Smooth muscle cell of trachea (primary cell): Measurements from ENCODE around the gene LMF2. TPM values are rescaled to one million over a fixed set of nuclear protein-coding genes. Genes with fewer than 3 reads are reported as not detected.

Experiments used
- total RNA-seq: library from RNA; depleted of rRNA; stranded (reverse); fragments of >200 nt; gene quantifications from 2 replicates; pipeline ENCODE4 v1.2.1, GENCODE V29; 2014

The LMF2 gene, protein sequence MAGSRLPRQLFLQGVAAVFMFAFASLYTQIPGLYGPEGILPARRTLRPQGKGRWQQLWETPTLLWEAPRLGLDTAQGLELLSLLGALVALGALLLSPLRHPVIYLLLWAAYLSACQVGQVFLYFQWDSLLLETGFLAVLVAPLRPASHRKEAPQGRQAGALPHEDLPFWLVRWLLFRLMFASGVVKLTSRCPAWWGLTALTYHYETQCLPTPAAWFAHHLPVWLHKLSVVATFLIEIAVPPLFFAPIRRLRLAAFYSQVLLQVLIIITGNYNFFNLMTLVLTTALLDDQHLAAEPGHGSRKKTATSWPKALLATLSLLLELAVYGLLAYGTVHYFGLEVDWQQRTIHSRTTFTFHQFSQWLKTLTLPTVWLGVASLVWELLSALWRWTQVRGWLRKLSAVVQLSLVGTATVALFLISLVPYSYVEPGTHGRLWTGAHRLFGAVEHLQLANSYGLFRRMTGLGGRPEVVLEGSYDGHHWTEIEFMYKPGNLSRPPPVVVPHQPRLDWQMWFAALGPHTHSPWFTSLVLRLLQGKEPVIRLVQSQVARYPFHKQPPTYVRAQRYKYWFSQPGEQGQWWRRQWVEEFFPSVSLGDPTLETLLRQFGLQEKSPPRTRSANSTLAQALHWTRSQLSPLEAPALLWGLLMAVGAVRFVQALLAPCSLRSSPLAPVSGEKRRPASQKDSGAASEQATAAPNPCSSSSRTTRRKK
- total RNA-seq, result 57.9 and 68.3 TPM in 2 replicates

DNA sequence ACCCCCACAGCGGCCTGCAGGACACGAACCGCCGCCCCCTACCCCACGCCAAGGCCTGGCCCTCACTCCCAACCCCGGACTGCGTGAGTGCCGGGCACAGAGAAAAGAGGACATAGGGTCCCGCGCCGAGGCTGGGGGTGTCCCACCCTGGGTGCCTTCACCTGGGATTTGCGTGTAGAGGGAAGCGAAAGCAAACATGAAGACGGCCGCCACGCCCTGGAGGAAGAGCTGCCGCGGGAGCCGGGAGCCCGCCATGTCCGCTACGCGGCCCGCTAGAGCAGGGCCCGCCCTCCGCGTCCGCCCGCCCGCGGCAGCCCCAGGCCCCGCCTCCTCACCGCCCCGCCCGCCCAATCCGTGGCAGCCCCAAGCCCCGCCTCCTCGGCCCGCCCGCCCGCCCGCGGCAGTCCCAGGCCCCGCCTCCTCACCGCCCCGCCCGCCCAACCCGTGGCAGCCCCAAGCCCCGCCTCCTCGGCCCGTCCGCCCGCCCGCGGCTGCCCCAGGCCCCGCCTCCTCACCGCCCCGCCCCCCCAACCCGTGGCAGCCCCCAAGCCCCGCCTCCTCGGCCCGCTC, at the start of gene LMF2:
Gene LMF2, minus strand, starts transcription at position 282 of the 570 bp plus-strand sequence. Its CDS starts 27 bp downstream, at position 255.

DNA sequence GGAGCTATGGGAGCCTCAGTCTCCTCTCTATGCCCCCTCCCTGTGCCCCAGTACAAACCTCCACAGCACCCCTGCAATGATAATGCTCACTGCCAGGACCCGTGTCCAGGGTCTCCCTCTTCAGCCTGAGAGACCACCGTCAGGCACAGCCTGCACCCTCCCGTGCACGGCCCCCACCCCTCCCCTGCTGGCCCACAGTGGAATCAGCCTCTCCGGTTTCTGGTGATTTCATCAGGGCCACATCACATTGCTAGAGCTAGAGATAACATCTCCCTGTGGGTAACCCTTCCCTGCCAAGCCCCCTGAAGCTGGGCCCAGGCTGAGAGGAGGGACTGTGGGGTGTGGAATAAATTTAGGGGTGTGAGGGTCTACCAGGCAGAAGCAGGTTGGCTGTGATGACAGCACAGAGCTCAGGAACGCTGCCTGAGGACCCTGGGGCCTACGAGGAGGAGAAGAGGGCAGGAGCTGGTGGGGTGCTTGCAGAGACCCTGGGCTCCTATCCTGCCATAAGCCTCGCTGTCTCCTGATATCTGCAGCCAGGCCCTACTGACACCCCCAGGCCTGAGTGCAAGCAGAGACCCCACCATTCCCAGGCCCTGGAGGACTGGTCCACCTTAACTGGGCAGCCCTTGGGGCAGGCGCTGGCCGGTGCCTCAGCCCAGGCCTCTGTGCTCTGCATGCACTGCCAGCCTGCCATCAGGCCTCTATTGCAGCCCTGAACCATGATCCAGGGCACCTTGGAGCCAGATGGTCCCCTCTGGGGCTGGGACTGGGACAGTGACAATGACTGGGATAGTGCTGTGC, 38.2 kb upstream of the LMF2 start, which contains the start of gene KLHDC7B:
Gene KLHDC7B, plus strand, starts transcription at position 378 of the 804 bp plus-strand sequence. Its CDS starts 345 bp downstream, at position 723.

DNA sequence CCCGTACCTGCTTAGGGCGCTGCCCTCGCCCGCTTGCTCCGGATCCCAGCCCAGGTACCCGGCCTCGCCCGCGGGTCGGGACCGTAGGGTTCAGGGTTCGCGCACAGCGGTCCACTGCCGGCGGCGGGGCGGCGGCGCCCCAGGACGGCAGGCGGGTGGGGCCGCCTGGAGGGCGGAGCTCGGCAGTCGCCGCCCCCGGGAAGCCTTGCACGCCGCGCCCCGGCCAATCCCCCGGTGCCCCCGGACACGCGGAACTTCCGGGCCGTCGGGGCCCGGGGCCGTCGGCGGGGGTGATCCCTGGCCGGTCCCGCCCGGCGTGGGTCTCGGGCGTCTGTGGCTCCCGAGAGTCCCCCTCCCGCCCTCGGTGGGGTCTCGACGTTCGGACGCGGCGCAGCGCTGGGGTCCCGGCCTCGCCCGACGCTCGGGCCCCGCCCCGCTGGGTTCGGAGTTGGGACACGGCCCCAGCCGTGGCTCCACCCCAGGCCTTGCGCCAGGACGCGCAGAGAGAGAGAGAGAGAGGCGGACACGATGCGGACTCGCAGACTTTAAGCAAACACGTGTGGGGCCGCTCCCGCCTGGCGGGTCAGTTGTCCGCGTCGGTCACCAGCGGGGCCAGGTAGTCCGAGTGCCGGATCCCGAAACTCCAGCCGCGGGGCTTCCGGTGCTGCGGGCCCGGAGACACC, 22.5 kb upstream of the LMF2 start, which contains the start of gene TYMP:
Gene TYMP, minus strand, starts transcription at position 116 of the 683 bp plus-strand sequence. CDS start 303 bp downstream, outside the sequence.

DNA sequence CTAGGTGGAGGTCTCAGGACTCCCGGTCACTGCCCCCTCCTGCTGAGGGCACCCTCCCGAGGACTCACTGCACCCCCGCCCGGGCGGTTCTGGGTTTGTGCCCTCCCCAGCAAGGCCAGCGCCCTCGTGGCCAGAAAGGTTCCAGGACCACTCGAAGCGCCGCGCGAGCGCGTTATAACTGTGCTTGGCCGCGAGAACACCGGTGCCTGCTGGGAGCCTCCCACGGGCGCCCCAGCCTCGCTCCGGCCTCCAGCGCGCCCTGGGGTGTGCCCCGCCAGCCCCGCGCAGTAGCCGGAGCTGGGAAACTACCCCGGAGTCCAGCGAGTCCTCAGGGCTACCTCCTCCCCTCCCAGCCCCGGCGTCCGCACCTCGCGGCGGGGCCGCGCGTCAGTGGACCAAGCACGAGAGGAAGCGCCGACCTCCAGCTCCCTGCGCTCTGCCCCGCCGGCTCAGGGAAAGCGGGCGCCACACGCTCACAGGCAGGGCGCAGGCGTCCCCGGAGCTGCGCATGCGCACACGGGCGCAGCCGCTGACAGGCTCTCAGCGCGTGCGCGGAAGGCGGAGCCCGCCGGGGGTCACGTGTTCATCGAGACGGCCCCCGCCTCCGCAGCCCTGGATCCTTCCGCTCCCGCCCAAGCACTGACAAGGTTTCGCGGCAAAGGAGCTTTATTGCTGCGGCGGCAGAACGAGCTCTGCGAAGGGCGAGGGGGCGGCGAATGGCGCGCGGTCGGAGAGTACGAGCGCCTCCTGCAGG, 17.8 kb upstream of the LMF2 start, which contains the start of gene SCO2:
Gene SCO2, minus strand, starts transcription at position 495 of the 754 bp plus-strand sequence. CDS start 1,187 bp downstream, outside the sequence.

DNA sequence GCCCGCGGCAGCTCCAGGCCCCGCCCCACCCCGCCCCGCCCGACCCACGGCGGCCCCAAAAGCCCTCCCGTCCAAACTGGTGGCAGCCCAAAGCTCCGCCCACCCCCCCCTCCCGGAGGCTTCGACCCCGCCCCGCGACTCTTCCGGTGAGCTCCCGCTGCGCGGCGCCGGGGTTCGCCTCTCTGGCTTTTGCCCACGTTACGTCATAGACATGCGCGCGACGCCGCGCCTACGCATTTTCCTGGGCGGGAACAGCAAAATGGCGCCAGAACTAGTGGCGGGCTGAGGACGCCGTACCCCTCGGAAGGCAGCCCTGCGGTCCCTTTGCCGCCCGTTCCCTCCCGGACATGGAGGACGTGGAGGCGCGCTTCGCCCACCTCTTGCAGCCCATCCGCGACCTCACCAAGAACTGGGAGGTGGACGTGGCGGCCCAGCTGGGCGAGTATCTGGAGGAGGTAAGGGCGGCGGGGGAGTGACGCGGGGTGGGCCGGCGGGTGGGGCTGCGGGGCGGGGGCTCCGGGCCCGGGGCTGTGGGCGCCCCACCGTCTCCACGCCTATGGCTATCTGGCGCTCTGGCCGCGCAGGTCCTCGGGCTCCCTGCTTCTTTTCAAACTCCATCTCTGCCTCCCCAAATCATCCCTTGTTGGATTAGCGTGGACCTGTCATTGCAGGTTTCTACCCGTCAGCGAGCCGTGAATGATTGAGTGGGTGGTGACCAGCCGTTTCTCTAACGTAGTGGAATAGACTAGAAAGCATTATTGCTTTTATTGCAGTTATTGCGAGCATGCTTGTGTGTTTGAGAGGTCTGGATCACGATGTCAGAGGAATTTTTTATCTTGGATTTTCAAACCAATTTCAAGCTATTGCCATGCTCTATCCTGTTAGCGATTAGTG, 736 bp upstream of the LMF2 start, which contains the start of gene NCAPH2:
Gene NCAPH2, plus strand, starts transcription at position 234 of the 894 bp plus-strand sequence. Its CDS starts 114 bp downstream, at position 348.

DNA sequence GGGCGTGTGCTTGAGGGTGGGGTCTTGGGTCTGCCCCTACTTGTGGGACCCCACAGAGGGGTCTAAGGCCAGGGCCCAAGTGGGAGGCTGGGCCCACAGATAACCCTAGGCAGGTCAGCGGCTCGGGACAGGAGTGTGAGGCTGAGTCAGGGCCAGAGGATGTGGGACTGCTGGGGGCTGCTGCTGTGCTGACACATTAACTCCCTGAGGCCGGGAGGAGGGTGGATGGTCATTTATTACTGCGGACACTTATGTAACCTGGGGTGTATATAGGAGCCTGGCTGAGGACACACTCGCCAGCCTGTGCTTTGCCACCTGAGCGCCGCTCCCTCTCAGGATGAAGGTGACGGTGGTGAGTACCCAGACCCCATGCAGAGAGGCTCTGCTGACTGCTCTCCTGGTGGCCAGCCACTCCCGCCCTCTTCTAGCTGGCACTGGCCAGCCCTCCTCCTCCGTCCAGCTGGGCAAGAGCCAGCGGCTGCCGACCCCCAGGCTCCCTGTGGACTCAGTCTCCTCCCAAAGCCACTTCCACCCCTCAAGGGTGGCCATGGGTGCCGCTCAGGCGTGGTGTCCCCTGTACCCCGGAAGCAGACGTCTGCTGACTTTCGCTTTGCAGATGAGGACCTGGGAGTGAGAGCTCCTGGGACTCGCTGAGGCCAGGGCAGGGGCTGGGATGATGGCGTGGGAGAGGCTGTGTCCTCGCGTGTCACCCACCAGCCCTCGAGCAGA, 20.8 kb downstream of the LMF2 start, which contains the start of gene MIOX:
Gene MIOX, plus strand, starts transcription at position 299 of the 729 bp plus-strand sequence. Its CDS starts 39 bp downstream, at position 338.

DNA sequence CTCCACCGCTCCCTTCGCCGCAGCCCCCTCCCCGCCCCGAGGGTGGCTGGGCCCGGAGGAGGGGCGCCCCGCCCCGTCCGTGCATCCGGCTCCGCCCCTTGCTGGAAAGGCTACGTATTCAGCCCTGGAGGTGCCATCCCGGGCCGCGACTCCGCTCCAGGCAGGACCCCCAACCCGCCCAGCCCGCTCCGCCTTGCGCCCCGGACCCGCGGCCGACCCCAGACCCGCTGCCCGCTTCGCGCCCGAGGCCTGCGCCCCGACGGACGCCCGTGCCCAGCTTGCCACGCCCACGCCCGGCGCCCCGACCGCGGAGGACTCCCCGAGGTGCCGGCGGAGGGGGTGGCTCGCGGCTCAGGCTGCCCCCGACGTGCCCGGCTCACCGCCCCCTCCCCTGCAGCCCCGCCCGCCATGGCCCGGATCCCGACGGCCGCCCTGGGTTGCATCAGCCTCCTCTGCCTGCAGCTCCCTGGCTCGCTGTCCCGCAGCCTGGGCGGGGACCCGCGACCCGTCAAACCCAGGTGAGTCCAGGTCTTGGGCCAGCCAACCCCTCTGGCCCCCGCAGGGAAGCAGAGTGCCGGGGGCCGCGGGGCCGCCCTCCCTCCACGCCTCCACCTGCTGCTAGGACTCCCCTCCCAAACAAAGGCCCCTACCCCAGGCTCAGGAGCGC, 25.9 kb downstream of the LMF2 start, which contains the start of gene ADM2:
Gene ADM2, plus strand, starts transcription at position 104 of the 667 bp plus-strand sequence. Its CDS starts 305 bp downstream, at position 409.

DNA sequence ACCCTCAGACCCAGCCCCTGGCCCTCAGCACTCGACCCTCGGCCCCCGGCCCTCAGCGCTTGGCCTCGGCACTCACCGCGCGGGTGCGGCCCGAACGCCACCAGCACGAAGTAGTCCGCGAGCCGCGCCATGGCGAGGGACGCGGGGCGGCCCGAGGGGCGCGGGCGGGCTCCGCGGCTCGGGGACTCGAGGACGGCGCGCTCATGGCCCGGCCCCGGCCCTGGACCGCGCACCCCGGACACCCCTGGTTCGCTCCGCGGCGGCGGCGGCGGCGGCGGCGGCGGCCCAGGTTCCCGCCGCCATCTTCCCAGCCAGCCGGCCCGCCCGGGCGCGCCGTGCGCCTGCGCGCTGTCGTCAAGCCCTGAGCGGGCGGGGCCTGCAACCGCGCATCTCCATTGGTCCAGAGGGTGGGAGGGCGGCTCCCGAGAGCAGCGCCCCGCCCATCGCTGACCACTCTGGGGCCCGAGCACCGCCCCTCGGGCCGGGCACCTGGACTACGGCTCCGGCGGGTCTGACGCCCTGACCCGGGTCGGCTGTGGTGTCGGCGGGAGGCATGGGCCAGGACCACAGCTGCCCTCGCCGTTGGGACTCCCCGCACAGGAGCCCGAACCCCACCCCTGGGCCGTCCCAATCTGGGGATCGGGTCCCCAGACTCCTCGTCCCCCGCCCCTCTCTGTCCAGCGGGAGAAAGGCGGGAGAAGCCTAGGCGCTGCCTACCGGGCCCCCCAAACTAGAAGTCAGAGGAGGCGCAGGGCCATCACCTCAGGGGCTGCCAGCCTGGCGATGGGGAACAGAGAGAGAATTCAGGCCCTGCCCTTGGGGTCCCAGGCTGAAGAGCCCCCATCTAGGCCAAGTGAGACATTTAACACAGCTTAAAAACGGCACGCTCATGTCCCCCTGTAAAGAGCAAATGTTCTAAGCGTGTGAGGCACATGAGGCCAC, 32.5 kb downstream of the LMF2 start, which contains the start of gene SBF1:
Gene SBF1, minus strand, starts transcription at position 326 of the 942 bp plus-strand sequence. Its CDS starts 195 bp downstream, at position 131.

Other genes starting within 250 kb of the LMF2 start
- gene MAPK12, start 246.0 kb downstream of the LMF2 start, total RNA-seq, result 27.1 and 38.2 TPM in 2 replicates
- gene MAPK11, start 237.3 kb downstream of the LMF2 start, total RNA-seq, result 6.7 and 17.5 TPM in 2 replicates
- 133 and 254 TPM in 2 replicates for gene PLXNB2, start 200.1 kb downstream of the LMF2 start, total RNA-seq
- 2.0 and 6.8 TPM in 2 replicates for gene DENND6B, start 180.7 kb downstream of the LMF2 start, total RNA-seq
- 54.0 and 72.3 TPM in 2 replicates for gene PPP6R2, start 164.4 kb downstream of the LMF2 start, total RNA-seq
- gene SBF1, start 32.7 kb downstream of the LMF2 start, total RNA-seq, result 61.8 and 123 TPM in 2 replicates
- gene ADM2, start 26.2 kb downstream of the LMF2 start, total RNA-seq, result 0.87 and 2.3 TPM in 2 replicates
- gene MIOX, start 20.8 kb downstream of the LMF2 start, total RNA-seq, result 0.15 TPM in 1 of 2 replicates, not detected in the other
- 29.3 and 46.0 TPM in 2 replicates for gene NCAPH2, start 522 bp upstream of the LMF2 start, total RNA-seq
- gene SCO2, start 17.9 kb upstream of the LMF2 start, total RNA-seq, result 4.1 and 4.6 TPM in 2 replicates
- gene TYMP, start 22.3 kb upstream of the LMF2 start, total RNA-seq, result 20.4 and 45.8 TPM in 2 replicates
- 0.15 and 0.33 TPM in 2 replicates for gene KLHDC7B, start 38.2 kb upstream of the LMF2 start, total RNA-seq
- not detected in 2 replicates for gene SYCE3, start 55.2 kb upstream of the LMF2 start, total RNA-seq
- 3.6 and 3.8 TPM in 2 replicates for gene CPT1B, start 70.7 kb upstream of the LMF2 start, total RNA-seq
- gene CHKB, start 75.1 kb upstream of the LMF2 start, total RNA-seq, result 29.4 and 33.9 TPM in 2 replicates
- gene MAPK8IP2, start 93.1 kb upstream of the LMF2 start, total RNA-seq, result 0.29 and 0.50 TPM in 2 replicates
- 17.7 and 51.1 TPM in 2 replicates for gene ARSA, start 120.5 kb upstream of the LMF2 start, total RNA-seq
- gene SHANK3, start 165.1 kb upstream of the LMF2 start, total RNA-seq, result 0.29 and 1.5 TPM in 2 replicates
- gene ACR, start 230.5 kb upstream of the LMF2 start, total RNA-seq, result not detected in 2 replicates